ENCODE results near the gene PPP3CB. TPM values are rescaled to one million over a fixed set of nuclear protein-coding genes. Genes with fewer than 3 reads are reported as not detected.

PPP3CB gene
- total and polyA plus RNA-seq, 2 donors (not counting 3 experiments of a cell fraction or from before 2014, with no cell fraction given) = 13.5 to 30.4 TPM

GRCh38 chr10:73486601-73487000 lies 9.2 kb downstream of the PPP3CB start:
- Histone ChIP-seq H3K27ac (ENCODE audit: insufficient read depth, low read depth, low read length) (no peak overlapping the region), H3K4me2 (ENCODE audit: insufficient read depth, low read length) (no peak overlapping the region), H3K9me3 (replicated peaks; ENCODE audit: control insufficient read depth, insufficient read depth, low read length) (no peaks in the 10 kb centered on the region), H2AFZ (ENCODE audit: low read depth, low read length) (no peak overlapping the region), H3K9ac (replicated peaks; ENCODE audit: extremely low read depth, insufficient read depth, low read length) (no peak overlapping the region), H3K36me3 (ENCODE audit: control insufficient read depth in 2 of 2, extremely low read depth in 1 of 2, insufficient read depth in 2 of 2, low read length in 2 of 2) (no peaks in the 10 kb centered on the region), H3K4me3 (replicated peaks in 1 of 3; ENCODE audit: insufficient read depth in 1 of 3, low read depth in 1 of 3, low read length in 3 of 3) (no peak overlapping the region), H3K79me2 (ENCODE audit: control insufficient read depth, insufficient read depth, low read length) (peaks cover 41% of the 10 kb centered on the region), H3K9me1 (replicated peaks; ENCODE audit: control insufficient read depth, extremely low read depth, insufficient read depth, low read length) (no peaks in the 10 kb centered on the region), H3K4me1 (ENCODE audit: control insufficient read depth, extremely low read depth, insufficient read depth, low read length) (no peaks in the 10 kb centered on the region), H4K20me1 (replicated peaks; ENCODE audit: control insufficient read depth, extremely low read depth, insufficient read depth, low read length) (no peaks in the 10 kb centered on the region), H3K27me3 (ENCODE audit: control insufficient read depth in 2 of 2, insufficient read depth in 2 of 2, low read length in 2 of 2) (no peaks in the 10 kb centered on the region)
- FAIRE-seq (no peak), DNase-seq (ENCODE audit: low read depth, low spot score) (no peak)
- CTCF ChIA-PET = no interaction called here
- intact Hi-C loops (cut with micrococcal nuclease) (no loop called here), dilution Hi-C loops (cut with MboI; ENCODE audit: extremely low pct_ligation_motif_present, low sequenced_read_pairs) (no loop called here)
- POLR2A ChIA-PET = interaction anchor here (0.7 kb wide), 1 partner anchor 10 kb away, joined by 8 read pairs; no protein-coding TSS in a partner anchor
- no TSS peak for BruUV-seq (replicated peaks)
- TF ChIP-seq FOS (IDR thresholded peaks at IDR 0.05; ENCODE audit: borderline replicate concordance, insufficient read depth, low read length) (no peak), EZH2 (IDR thresholded peaks at IDR 0.05; ENCODE audit: borderline replicate concordance, low read depth, low read length, severe bottlenecking) (no peak)

GRCh38 chr10:73485320-73485719 lies 10.5 kb downstream of the PPP3CB start:
- ChIA-PET CTCF (no interaction called here), POLR2A (no interaction called here)
- Histone ChIP-seq H3K79me2 (ENCODE audit: control insufficient read depth, insufficient read depth, low read length) (peaks cover 35% of the 10 kb centered on the region), H3K27me3 (ENCODE audit: control insufficient read depth in 2 of 2, insufficient read depth in 2 of 2, low read length in 2 of 2) (no peaks in the 10 kb centered on the region), H3K4me2 (ENCODE audit: insufficient read depth, low read length) (no peak overlapping the region), H3K4me3 (replicated peaks in 1 of 3; ENCODE audit: insufficient read depth in 1 of 3, low read depth in 1 of 3, low read length in 3 of 3) (no peak overlapping the region), H2AFZ (ENCODE audit: low read depth, low read length) (no peak overlapping the region), H3K9ac (replicated peaks; ENCODE audit: extremely low read depth, insufficient read depth, low read length) (no peak overlapping the region), H3K9me1 (replicated peaks; ENCODE audit: control insufficient read depth, extremely low read depth, insufficient read depth, low read length) (no peaks in the 10 kb centered on the region), H3K27ac (ENCODE audit: insufficient read depth, low read depth, low read length) (no peak overlapping the region), H3K36me3 (ENCODE audit: control insufficient read depth in 2 of 2, extremely low read depth in 1 of 2, insufficient read depth in 2 of 2, low read length in 2 of 2) (no peaks in the 10 kb centered on the region), H3K4me1 (ENCODE audit: control insufficient read depth, extremely low read depth, insufficient read depth, low read length) (peaks cover 3% of the 10 kb centered on the region), H4K20me1 (replicated peaks; ENCODE audit: control insufficient read depth, extremely low read depth, insufficient read depth, low read length) (no peaks in the 10 kb centered on the region), H3K9me3 (replicated peaks; ENCODE audit: control insufficient read depth, insufficient read depth, low read length) (no peaks in the 10 kb centered on the region)
- intact Hi-C loops (cut with micrococcal nuclease) (no loop called here), dilution Hi-C loops (cut with MboI; ENCODE audit: extremely low pct_ligation_motif_present, low sequenced_read_pairs) (no loop called here)
- BruUV-seq (replicated peaks) = no TSS peak
- DNase-seq (ENCODE audit: low read depth, low spot score) (no peak), FAIRE-seq (no peak)
- no peak for TF ChIP-seq EZH2 (IDR thresholded peaks at IDR 0.05; ENCODE audit: borderline replicate concordance, low read depth, low read length, severe bottlenecking)
- TF ChIP-seq FOS (IDR thresholded peaks at IDR 0.05; ENCODE audit: borderline replicate concordance, insufficient read depth, low read length) = no peak

All from endothelial cell of umbilical vein (primary cell).